HepG2 (cell line): ENCODE measurements around the gene ABCA2. TPM values are rescaled to one million over a fixed set of nuclear protein-coding genes. Genes with fewer than 3 reads are reported as not detected.

Experiments used
- ATAC-seq: fragments of 200-7000 bp; cut with Tn5 transposase; 3 replicates; pipeline ENCODE4 v1.9.1; 2020; ENCODE audit warnings: mild to moderate bottlenecking, moderate library complexity
- BruUV-seq: library from RNA; stranded (reverse); fragments of 400-500 nt; replicated peaks from 2 replicates; lab custom pipeline; 2021; lab: Mats Ljungman, UMichigan
- CTCF ChIA-PET: fragments of 300-600 bp; formaldehyde crosslinking; extraction: SDS; loops from one replicate; lab custom pipeline; 2021; ENCODE audit warnings: low total read pairs, inconsistent platforms, low intra/inter-chr PET ratio; lab: Yijun Ruan, JAX
- POLR2A ChIA-PET: fragments of 350-600 bp; sonication (Branson Sonifier 250); formaldehyde crosslinking; loops from one replicate; lab custom pipeline; 2020; ENCODE audit warnings: antibody characterized with exemption, inconsistent platforms; lab: Yijun Ruan, JAX
- DNase-seq: peaks from one replicate; pipeline ENCODE4 v3.0.0-alpha.2; 2015; ENCODE audit warnings: low spot score
- FAIRE-seq: peaks from 3 replicates; lab custom pipeline; 2011; peaks lifted over from hg19 to GRCh38; lab: Jason Lieb, UNC
- H2AFZ ChIP-seq: one replicate; pipeline ENCODE4 v1.6.1; 2011; ENCODE audit warnings: low read length, inconsistent platforms
- H3K27ac ChIP-seq: fragments of 300-600 bp; 3 replicates; pipeline ENCODE4 v1.8.0; 2011; ENCODE audit warnings: mixed run types, mild to moderate bottlenecking, mixed read lengths, low read length, inconsistent platforms; ENCODE audit not compliant: insufficient read depth; ENCODE audit errors: extremely low read length
- H3K27me3 ChIP-seq, 2 experiments: fragments of 200-600 bp in 1 of 2; 2 replicates in 1 of 2; 3 replicates in 1 of 2; pipeline versions ENCODE4 v1.6.0 to v1.8.0; 2011; ENCODE audit warnings: low read length in 2 of 2, mild to moderate bottlenecking in 2 of 2, moderate library complexity in 2 of 2, inconsistent platforms in 1 of 2; ENCODE audit not compliant: insufficient read depth in 2 of 2, control insufficient read depth in 1 of 2
- H3K36me3 ChIP-seq, 2 experiments: fragments of 200-600 bp in 1 of 2; replicated peaks in 1 of 2; 2 replicates in 1 of 2; 3 replicates in 1 of 2; pipeline versions ENCODE4 v1.5.1 to v1.8.0; 2011; ENCODE audit warnings: low read length in 2 of 2, inconsistent platforms in 1 of 2; ENCODE audit not compliant: insufficient read depth in 2 of 2, control insufficient read depth in 1 of 2
- H3K4me1 ChIP-seq: 2 replicates; pipeline ENCODE4 v1.5.1; 2012; ENCODE audit warnings: low read length, inconsistent platforms; ENCODE audit not compliant: insufficient read depth
- H3K4me2 ChIP-seq: 2 replicates; pipeline ENCODE4 v1.6.0; 2011; ENCODE audit warnings: low read depth, low read length, inconsistent platforms
- H3K4me3 ChIP-seq, 3 experiments: fragments of 200-600 bp in 1 of 3; sonication (generic), shearing (Covaris generic) in 1 of 3; replicated peaks in 1 of 3; 2 replicates each; pipeline ENCODE4 v1.5.1; 2011 to 2016; ENCODE audit warnings: low read length in 3 of 3, inconsistent platforms in 2 of 3, low read depth in 2 of 3, mild to moderate bottlenecking in 2 of 3, control low read depth in 1 of 3, mixed read lengths in 1 of 3; ENCODE audit not compliant: insufficient read depth in 1 of 3
- H3K79me2 ChIP-seq: one replicate; pipeline ENCODE4 v1.6.1; 2011; ENCODE audit warnings: low read length, inconsistent platforms; ENCODE audit not compliant: insufficient read depth
- H3K9ac ChIP-seq: 2 replicates; pipeline ENCODE4 v1.6.0; 2011; ENCODE audit warnings: mild to moderate bottlenecking, low read depth, low read length, inconsistent platforms; ENCODE audit not compliant: insufficient read depth
- H3K9me3 ChIP-seq: 2 replicates; pipeline ENCODE4 v1.5.1; 2012; ENCODE audit warnings: mild to moderate bottlenecking, low read length
- H4K20me1 ChIP-seq: 2 replicates; pipeline ENCODE4 v1.6.0; 2011; ENCODE audit warnings: inconsistent platforms, mild to moderate bottlenecking, low read length, moderate library complexity; ENCODE audit not compliant: insufficient read depth
- NFE2L2 ChIP-seq: fragments of 150-350 bp; IDR thresholded peaks from 2 replicates; pipeline ENCODE4 v1.6.1; 2014; ENCODE audit warnings: low read length
- RXRA ChIP-seq: sonication (generic); formaldehyde crosslinking; IDR thresholded peaks from 2 replicates; pipeline ENCODE4 v1.5.1; 2020; ENCODE audit warnings: missing genetic modification reagents
- TARDBP ChIP-seq: sonication (generic); formaldehyde crosslinking; IDR thresholded peaks from 2 replicates; pipeline ENCODE4 v1.8.0; 2022; ENCODE audit warnings: mild to moderate bottlenecking, missing genetic modification reagents
- TEAD3 ChIP-seq: optimal IDR thresholded peaks from 2 replicates; pipeline ENCODE3; 2016; ENCODE audit warnings: borderline replicate concordance
- ZBTB40 ChIP-seq, 2 experiments: fragments of 450-650 bp in 1 of 2; sonication (generic) in 1 of 2; formaldehyde crosslinking in 1 of 2; IDR thresholded peaks; 2 replicates each; pipeline versions ENCODE4 v1.6.1 to v1.8.0; 2016 to 2022; ENCODE audit warnings: antibody characterized with exemption in 1 of 2, mild to moderate bottlenecking in 1 of 2, missing genetic modification reagents in 1 of 2
- ZNF770 ChIP-seq: sonication (generic); formaldehyde crosslinking; IDR thresholded peaks from 2 replicates; pipeline ENCODE4 v1.5.0; 2020; ENCODE audit warnings: mild to moderate bottlenecking, missing genetic modification reagents
- WGBS: methylation state at CpG from one replicate; pipeline ENCODE4 v1.1.6; 2017; ENCODE audit warnings: low lambda C conversion rate; 5-methylcytosine and 5-hydroxymethylcytosine counted together
- in situ Hi-C: cut with HindIII; loops from 2 replicates; pipeline ENCODE4 v1.10.0; 2017; ENCODE audit warnings: low pct_unique_long_range_greater_than_20kb; ENCODE audit not compliant: extremely low pct_ligation_motif_present
- intact Hi-C: fragments of 100-400 bp; cut with micrococcal nuclease; formaldehyde crosslinking; loops from one replicate; pipeline ENCODE4 v1.10.0; 2022; ENCODE audit not compliant: unreplicated experiment
- polyA plus RNA-seq, 8 experiments: library from polyadenylated mRNA; depleted of rRNA in 3 of 8; stranded (reverse) in 7 of 8; unstranded in 1 of 8; fragments of >200 nt; fragmentation: Illumina TruSeq in 4 of 8; extraction: Trizol in 4 of 8; gene quantifications; 2 replicates each; pipeline versions ENCODE4 v1.2.1 to v1.2.3, GENCODE V29; 2011 to 2016; ENCODE audit warnings: low read depth in 4 of 8, missing spikeins in 1 of 8, mixed read lengths in 1 of 8; ENCODE audit not compliant: insufficient read depth in 1 of 8
- total RNA-seq, 5 experiments: library from RNA; depleted of rRNA; stranded (reverse); fragments of >200 nt; fragmentation: Illumina TruSeq; extraction: Trizol; gene quantifications; 2 replicates each; pipeline ENCODE4 v1.2.3, GENCODE V29; 2016; ENCODE audit warnings: low read depth in 1 of 5

Gene ABCA2
- total and polyA plus RNA-seq, 2 of the 13 experiments (the other 11 are each of a cell fraction or from before 2014, with no cell fraction given): 2.9 to 19.2 TPM

GRCh38 chr9:137000177-137000930 is 27.7 kb downstream of the ABCA2 start:
- Histone ChIP-seq H3K27ac (no peak overlapping the region), H2AFZ (peak overlapping the region; percentile 80), H3K9me3 (peaks cover 4% of the 10 kb centered on the region; the same call in 1 of the 2 replicates), H3K9ac (no peak overlapping the region), H3K36me3 (no peaks in the 10 kb centered on the region), H3K4me2 (peak overlapping the region; percentile 54), H3K4me1 (peaks cover 61% of the 10 kb centered on the region), H3K27me3 (no peaks in the 10 kb centered on the region), H3K4me3 (peak overlapping the region; percentile 24 to 52 (median 28); a peak in 2 of 6 replicates), H4K20me1 (no peaks in the 10 kb centered on the region), H3K79me2 (no peaks in the 10 kb centered on the region)
- whole genome bisulfite sequencing: 24% methylated on average over 10 of the region's 10 CpGs
- in situ Hi-C loops: no loop called here
- TF ChIP-seq NFE2L2 (no peak), ZBTB40 (IDR thresholded peaks at IDR 0.05) (no peak), ZBTB40 (CRISPR knock-in tag; IDR thresholded peaks at IDR 0.05) (no peak), RXRA (CRISPR knock-in tag) (no peak), TEAD3 (CRISPR knock-in tag) (peak; percentile 49), ZNF770 (CRISPR knock-in tag) (peak; percentile 26; the same call in 1 of the 2 replicates), TARDBP (no peak)
- BruUV-seq: no TSS peak
- ATAC-seq (no peak), FAIRE-seq (no peak), DNase-seq (no peak)
- ChIA-PET CTCF (no interaction called here), POLR2A (interaction anchor here (0.7 to 3.5 kb wide), 3 partner anchors 8 to 212 kb away, joined by 4 to 22 read pairs (median 4); partner anchors contain the start of gene PAXX)
- intact Hi-C loops: no loop called here
